ENCODE data around the gene MVK.

The MVK gene

DNA sequence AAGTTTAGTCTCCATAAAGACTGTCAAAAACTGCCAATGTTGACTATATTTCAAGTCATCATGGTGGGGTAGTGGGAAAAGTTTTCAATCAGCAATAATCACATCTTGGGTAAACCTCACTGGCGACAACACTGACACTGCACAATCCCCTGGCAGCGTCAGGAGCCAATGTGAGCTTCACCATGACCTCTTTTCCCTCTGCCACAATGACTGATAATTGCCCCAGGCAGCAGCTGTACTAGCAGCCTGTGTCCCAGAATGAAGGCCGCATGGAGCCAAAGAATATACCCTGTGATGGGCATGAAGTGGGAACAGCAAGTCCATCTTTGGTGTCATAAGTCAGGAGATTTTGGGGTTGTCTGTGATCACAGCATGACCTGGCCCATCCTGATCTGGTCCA is 5.6 kb upstream of the MVK start:
- no peak for DNase-seq

GRCh38 chr12:109568486-109568885 is 5.1 kb upstream of the MVK start:
- DNase-seq, result no peak

DNA sequence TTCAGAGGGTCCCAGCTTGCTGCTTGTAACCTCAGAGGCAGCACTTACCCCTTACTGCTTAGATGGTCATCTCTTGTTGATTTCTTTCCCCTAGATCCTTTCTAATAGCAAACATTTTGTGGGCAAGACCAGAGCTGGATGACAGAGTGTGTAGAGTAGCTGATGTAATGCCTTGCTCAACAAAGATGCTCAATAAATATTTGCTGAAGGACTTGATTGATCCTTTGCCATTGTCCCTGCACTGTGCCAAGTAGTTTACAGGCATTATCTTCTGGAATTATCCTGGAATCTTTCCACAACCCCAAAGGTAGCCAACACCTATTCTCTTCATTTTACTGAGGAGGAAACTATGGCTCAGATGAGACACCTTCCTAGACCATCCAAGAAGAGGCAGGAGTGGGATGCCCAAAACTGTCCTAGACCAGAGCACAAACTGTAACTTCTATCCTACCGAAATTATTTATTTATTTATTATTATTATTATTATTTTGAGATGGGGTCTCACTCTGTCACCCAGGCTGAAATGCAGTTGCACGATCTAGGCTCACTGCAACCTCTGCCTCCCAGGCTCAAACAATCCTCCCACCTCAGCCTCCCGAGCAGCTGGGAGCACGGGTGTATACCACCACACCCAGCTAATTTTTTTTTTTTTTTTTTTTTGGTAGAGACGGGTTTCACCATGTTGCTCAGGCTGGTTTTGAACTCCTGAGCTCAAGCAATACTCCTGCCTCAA is 1.7 kb upstream of the MVK start:
- DNase-seq, result no peak

GRCh38 chr12:109572506-109572845 is 1.1 kb upstream of the MVK start:
- no peak for DNase-seq

GRCh38 chr12:109573914-109574244 is 285 bp downstream of the MVK start:
- DNase-seq, result no peak

DNA sequence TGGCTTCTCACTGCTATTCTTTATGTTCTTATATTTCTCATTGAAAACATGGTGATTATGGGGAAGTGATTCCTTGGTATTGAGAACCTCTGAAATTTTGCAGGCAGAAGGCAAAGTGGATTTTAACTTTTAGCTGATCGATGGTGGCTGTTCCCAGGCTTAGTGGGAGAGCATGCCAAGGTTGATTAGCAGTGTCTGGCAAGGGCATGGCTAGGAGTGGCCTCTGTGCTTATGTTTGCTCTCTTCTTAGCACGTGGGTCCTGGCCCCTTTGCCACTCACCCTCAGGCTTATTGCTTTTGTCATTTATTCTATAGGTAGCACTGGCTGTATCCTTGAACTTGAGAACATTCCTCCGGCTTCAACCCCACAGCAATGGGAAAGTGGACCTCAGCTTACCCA is 2.1 kb downstream of the MVK start:
- no peak for DNase-seq

GRCh38 chr12:109577311-109577710 is 3.7 kb downstream of the MVK start:
- no peak for DNase-seq

- no peak for DNase-seq
These were observed 4.8 kb downstream of the MVK start for GRCh38 chr12:109578330-109578927.

DNA sequence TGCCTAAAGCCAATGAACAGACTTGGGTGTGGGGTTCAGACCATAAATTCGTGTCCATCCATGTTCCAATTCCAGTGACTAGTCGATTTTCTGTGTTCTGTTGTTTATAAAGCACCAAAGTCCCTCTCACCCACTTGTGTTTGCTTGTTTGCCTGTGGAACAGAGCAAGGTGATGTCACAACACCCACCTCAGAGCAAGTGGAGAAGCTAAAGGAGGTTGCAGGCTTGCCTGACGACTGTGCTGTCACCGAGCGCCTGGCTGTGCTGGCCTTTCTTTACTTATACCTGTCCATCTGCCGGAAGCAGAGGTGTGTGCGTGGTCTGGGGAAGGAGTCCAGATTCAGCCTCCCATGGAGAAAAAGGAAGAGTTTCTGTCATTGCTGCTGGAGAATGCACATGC is 6.0 kb downstream of the MVK start:
- no peak for DNase-seq

- no peak for DNase-seq
These were observed 6.7 kb downstream of the MVK start for GRCh38 chr12:109580272-109580671.

DNA sequence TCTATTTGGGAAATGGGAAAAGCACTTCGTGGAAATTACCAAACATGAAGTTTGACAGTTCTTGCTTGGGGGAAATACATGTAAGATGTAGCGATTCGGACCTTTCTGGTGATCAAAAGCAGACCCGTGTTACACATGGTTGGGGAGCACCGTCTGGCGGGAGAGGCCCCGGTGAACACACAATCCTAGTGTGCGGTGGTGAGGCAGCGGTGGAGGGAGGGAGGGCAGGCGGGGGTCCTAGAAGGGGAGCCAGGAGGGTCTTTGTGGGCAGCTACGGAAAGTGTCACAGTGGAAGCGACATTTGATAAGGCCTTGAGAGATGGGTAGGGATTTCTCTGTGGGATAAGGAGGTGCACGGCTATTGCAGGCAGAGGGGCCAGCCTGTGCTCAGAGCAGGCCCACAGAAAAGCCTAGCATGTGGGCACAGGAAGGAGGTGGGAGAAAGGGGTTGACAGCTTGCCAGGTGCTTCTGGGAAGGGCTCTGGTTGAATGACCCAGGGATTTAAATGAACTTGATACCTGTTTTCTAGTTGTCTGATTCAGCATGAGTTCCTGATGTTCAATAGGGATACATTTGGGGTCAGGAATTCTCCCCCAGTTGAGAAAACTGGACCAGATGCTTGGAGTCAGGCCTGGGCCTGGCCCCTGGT is 7.2 kb downstream of the MVK start:
- no peak for DNase-seq

DNA sequence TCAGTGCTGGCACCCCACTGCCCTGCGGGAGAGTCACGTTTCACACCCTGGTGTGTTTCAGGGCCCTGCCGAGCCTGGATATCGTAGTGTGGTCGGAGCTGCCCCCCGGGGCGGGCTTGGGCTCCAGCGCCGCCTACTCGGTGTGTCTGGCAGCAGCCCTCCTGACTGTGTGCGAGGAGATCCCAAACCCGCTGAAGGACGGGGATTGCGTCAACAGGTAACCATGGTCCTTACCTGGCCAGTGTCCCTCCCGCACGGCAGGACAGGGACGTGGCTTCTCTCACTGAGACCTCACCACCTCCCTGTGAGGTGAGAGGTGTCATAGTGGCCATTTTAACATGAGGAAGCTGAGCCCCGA is 7.7 kb downstream of the MVK start:
- DNase-seq, result no peak

- no peak for DNase-seq
These were observed 8.3 kb downstream of the MVK start for GRCh38 chr12:109581856-109582255.

GRCh38 chr12:109582636-109583035 is 9.0 kb downstream of the MVK start:
- no peak for DNase-seq

DNA sequence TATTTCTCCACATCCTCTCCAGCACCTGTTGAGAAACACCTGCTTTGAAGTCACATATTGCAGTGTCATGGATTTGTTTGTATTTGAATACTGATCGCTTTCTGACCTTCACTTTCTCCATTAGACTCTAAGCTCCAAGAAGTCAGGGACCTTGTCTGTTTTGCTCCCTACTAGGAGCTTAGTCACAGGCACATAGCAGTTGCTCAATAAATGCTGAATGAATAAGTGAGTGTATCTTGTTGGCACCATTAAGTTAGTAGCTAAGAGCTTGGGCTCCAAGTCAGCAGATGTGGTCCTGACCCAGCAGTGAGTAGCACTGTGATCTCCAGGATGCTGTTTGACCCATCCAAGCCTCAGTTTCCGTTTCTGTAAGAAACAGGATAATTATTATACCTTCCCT is 10.1 kb downstream of the MVK start:
- DNase-seq, result no peak

GRCh38 chr12:109586385-109587296 is 13.0 kb downstream of the MVK start:
- DNase-seq, result no peak

GRCh38 chr12:109587921-109588320 is 14.3 kb downstream of the MVK start:
- no peak for DNase-seq

DNA sequence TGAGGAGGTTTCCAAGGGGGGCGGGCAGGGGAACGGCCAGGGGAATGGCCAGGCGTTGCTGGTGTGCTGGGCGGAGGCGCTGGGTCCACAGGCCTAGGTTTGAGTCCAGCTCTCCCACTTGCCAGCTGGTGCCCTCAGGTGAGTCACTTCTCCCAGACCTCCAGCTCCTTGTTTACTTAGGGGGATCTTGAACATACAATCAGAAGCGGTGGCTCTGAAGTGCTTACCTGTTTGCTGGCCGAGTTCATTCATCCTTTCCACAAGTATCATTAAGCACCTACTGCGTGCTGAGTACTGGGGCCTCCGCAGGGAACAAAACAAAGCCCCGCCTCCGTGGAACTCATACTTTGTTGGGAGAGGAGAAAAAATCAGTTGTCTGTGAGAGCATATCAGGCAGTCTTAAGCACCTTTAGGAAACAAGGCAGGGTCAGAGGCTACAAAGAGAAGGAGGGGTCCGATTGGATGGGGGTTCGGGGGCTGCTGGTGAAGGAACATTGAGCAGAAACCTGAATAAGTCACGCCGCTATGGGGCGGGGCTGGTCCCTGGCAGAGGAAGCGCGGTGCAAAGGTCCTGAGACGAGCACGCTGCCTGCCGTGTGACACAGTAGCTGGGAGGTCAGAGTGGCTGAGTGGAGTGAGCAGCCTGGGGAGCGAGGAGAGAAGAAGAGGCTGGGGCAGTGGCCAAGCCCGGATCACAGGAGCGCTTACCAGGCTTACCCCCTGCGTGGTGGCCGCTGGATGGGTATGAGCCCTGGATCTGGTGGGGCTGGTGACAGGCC is 15.1 kb downstream of the MVK start:
- no peak for DNase-seq

GRCh38 chr12:109589240-109589590 is 15.6 kb downstream of the MVK start:
- no peak for DNase-seq

- no peak for DNase-seq
These were observed 16.2 kb downstream of the MVK start for GRCh38 chr12:109589691-109590245.

- no peak for DNase-seq
These were observed 17.0 kb downstream of the MVK start for GRCh38 chr12:109590566-109590965.

- no peak for DNase-seq
These were observed 17.4 kb downstream of the MVK start for GRCh38 chr12:109591041-109591440.

Measured in NCI-H1694 (cell line).